Duodenal mucosa (tissue), 2 donors: ENCODE measurements around the gene LHFPL3.

Experiments
- H3K27ac ChIP-seq: one replicate; pipeline ENCODE4 v1.7.0; 2013; ENCODE audit warnings: low read depth, low read length
- H3K27me3 ChIP-seq, 2 donors: one replicate each; pipeline ENCODE4 v1.7.0; 2013; ENCODE audit warnings: low read length in 2 of 2, control low read depth in 1 of 2; ENCODE audit not compliant: insufficient read depth in 2 of 2, control insufficient read depth in 1 of 2
- H3K36me3 ChIP-seq, 2 donors: one replicate each; pipeline ENCODE4 v1.7.0; 2013; ENCODE audit warnings: low read length in 2 of 2, control low read depth in 1 of 2; ENCODE audit not compliant: insufficient read depth in 2 of 2, control insufficient read depth in 1 of 2
- H3K4me1 ChIP-seq, 2 donors: one replicate each; pipeline ENCODE4 v1.7.0; 2013; ENCODE audit warnings: low read length in 2 of 2, control low read depth in 1 of 2; ENCODE audit not compliant: insufficient read depth in 2 of 2, control insufficient read depth in 1 of 2
- H3K4me3 ChIP-seq, 2 donors: one replicate each; pipeline ENCODE4 v1.7.0; 2013; ENCODE audit warnings: low read length in 2 of 2, low read depth in 1 of 2
- H3K9ac ChIP-seq, 2 donors: one replicate each; pipeline ENCODE4 v1.7.0; 2013; ENCODE audit warnings: low read length in 2 of 2, low read depth in 1 of 2
- H3K9me3 ChIP-seq, 2 donors: one replicate each; pipeline ENCODE4 v1.7.0; 2013; ENCODE audit warnings: low read length in 2 of 2, control low read depth in 1 of 2; ENCODE audit not compliant: control insufficient read depth in 1 of 2

LHFPL3 gene

DNA sequence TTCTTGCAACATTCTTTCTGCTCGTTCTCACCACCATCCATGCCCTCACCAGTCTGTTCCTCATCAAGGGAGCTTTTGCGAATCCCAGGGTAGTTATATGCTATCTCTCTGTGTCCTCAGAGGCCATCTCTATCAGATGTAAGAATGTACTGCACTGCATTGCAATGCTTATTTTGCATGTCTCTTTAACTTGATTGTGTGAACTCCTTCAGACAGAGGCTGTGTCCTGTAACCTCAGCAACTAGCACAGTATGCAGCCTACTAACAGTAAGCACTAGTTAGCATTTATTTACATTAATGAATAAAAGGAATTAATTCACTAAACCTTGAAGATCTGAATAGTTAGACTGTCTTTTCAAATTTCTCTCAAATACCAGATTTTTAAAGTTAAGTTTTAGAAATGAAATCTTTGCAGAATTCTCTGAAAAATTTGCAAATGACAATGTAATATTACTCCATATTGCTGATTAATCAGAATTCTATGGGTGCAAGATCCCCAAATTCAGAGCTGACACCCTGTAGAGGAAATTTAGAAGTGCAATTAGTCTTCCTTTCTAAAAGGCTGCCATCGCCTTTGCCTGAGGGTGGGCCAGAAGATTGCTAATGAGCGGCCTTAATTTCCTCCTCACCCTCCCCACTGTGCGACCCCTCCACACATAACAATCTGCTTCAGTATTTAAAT, 10.3 kb upstream of the LHFPL3 start:
- Histone ChIP-seq H3K4me3 (no peak overlapping the region), H3K9ac (no peak overlapping the region)

DNA sequence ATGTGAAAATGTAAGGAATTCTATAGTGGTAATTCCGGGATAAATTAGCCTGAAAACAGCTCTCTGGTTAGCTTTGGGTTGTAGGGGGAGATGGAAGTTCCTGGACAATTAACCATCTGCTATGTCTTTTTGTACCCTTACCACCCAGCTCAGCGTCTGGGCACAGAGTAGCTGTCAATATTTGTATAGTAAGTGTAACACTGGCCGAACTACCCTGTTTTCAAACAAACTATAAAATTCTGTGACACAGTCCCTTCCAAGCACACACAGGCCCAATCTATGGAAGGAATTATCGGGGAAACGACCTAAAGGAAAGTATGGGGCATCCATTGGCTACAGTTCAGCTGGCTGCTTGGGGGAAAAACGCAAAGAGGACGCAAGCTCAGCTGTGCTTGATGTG, 869 bp upstream of the LHFPL3 start:
- Histone ChIP-seq H3K4me3 (no peak overlapping the region), H3K4me1 (no peaks in the 10 kb centered on the region)

More for the DNA sequence above, 10.3 kb upstream of the LHFPL3 start:
- no peaks in the 10 kb centered on the region for H3K36me3 ChIP-seq
- H3K27ac ChIP-seq: no peak overlapping the region
- H3K27me3 ChIP-seq: no peaks in the 10 kb centered on the region
- H3K9me3 ChIP-seq: peaks cover 0 to 4% of the 10 kb centered on the region in 2 donors
- H3K4me1 ChIP-seq: no peaks in the 10 kb centered on the region

DNA sequence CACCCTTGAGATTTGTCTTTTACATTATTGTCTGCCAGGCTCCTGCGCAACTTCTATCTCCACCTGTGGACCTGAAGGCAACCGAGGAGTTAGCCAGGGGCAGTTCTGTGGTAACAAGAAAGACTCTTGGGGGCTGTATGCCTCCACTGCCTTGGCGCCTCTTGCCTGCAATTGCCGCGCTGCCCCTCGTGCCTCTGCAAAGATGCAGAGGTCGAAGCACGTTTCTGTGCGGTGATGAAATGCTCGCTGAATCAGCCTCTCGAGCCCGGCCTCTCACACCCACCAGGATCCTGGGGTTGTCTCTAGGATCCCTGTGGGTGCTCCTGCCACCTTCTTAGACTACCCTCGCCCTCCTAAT, 486 bp upstream of the LHFPL3 start:
- Histone ChIP-seq H3K4me3 (no peak overlapping the region), H3K9me3 (no peaks in the 10 kb centered on the region), H3K27ac (no peak overlapping the region), H3K4me1 (no peaks in the 10 kb centered on the region), H3K36me3 (no peaks in the 10 kb centered on the region), H3K9ac (no peak overlapping the region), H3K27me3 (peaks cover 30 to 32% of the 10 kb centered on the region in 2 donors)

More for the DNA sequence above, 869 bp upstream of the LHFPL3 start:
- Histone ChIP-seq H3K9ac (no peak overlapping the region), H3K36me3 (no peaks in the 10 kb centered on the region), H3K27ac (no peak overlapping the region), H3K9me3 (no peaks in the 10 kb centered on the region), H3K27me3 (peaks cover 30 to 32% of the 10 kb centered on the region in 2 donors)

DNA sequence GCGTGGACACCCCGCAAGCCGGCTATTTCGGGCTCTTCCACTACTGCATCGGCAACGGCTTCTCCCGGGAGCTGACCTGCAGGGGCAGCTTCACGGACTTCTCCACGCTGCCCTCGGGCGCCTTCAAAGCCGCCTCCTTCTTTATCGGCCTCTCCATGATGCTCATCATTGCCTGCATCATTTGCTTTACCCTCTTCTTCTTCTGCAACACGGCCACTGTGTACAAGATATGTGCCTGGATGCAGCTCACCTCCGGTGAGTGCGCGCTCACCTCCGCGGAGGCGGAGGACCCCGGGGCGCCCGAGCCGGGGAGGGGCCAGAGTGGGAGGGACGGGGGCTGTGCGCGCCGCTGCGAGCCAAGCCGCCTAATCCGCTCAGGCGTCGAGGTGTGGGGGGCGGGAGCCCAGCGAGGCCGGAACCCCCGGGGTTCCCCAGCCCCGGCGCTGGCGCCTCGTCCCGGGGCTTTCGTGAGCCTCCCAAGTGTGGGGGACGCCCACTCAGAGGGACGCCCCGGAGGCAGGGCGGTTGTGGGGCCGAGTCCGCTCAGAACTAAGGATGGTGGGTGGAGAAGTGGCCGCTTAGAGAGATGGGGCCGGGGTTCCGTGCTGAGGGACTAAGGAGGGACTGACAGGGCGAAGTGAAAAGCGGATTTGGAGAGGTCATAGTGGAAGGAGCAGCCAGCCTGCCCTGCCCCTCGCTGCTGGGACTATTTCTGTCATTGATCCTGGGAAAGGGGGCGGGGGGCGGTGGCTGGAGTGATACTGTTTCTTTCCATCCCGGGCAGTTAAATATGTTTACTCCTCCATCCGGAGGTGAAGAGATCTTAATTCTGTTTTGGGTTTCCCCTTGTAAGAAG, 795 bp downstream of the LHFPL3 start:
- Histone ChIP-seq H3K9ac (no peak overlapping the region), H3K4me3 (no peak overlapping the region), H3K27me3 (peaks cover 32 to 33% of the 10 kb centered on the region in 2 donors)

DNA sequence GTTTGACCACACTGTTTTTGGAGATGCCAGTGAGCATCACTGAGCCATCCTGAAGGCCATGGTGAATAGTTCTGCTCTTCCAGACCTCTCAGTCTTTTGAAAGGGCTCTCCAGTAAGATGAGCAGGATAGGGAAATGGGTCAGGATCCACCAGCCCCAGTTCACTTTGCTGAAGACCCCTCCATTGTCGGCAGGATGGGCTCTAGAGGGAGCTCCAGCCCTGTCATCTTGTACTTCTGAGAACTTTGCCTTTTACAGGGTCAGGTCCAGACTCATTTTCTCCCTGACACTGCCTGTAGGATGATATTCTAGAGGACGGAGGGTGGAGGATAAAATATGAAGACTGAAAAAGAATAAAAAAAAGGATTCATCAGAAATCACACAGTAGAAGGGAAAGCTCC, 13.1 kb downstream of the LHFPL3 start:
- no peaks in the 10 kb centered on the region for H3K9me3 ChIP-seq

More for the DNA sequence above, 795 bp downstream of the LHFPL3 start:
- H3K36me3 ChIP-seq: no peaks in the 10 kb centered on the region
- H3K27ac ChIP-seq: no peak overlapping the region
- no peaks in the 10 kb centered on the region for H3K9me3 ChIP-seq
- H3K4me1 ChIP-seq: no peaks in the 10 kb centered on the region

DNA sequence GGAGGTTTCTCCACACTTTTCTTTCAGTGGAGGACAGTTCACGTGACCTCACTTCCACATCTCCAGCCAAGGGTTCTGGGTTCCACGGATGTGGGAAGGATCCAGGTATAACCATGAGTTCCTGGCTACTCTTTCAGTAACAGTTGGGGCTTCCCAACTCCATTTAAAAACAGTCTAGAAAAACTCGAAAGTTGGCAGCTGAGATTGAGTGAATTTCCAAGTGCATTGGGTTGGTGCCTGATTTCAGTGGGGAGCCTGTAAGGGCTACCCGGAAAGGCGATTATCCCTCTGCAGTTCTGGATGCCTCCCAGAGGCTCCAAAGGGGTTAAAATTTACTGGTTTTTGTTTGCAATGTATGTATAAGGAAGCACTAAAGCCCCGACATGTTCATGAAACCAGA, 24.3 kb downstream of the LHFPL3 start:
- Histone ChIP-seq H3K27me3 (no peaks in the 10 kb centered on the region), H3K9me3 (no peaks in the 10 kb centered on the region), H3K27ac (no peak overlapping the region), H3K4me1 (no peaks in the 10 kb centered on the region), H3K4me3 (no peak overlapping the region), H3K9ac (no peak overlapping the region), H3K36me3 (no peaks in the 10 kb centered on the region)

More for the DNA sequence above, 13.1 kb downstream of the LHFPL3 start:
- H3K27me3 ChIP-seq: no peaks in the 10 kb centered on the region
- H3K9ac ChIP-seq: no peak overlapping the region
- H3K4me1 ChIP-seq: no peaks in the 10 kb centered on the region
- no peak overlapping the region for H3K27ac ChIP-seq
- no peaks in the 10 kb centered on the region for H3K36me3 ChIP-seq
- H3K4me3 ChIP-seq: no peak overlapping the region

DNA sequence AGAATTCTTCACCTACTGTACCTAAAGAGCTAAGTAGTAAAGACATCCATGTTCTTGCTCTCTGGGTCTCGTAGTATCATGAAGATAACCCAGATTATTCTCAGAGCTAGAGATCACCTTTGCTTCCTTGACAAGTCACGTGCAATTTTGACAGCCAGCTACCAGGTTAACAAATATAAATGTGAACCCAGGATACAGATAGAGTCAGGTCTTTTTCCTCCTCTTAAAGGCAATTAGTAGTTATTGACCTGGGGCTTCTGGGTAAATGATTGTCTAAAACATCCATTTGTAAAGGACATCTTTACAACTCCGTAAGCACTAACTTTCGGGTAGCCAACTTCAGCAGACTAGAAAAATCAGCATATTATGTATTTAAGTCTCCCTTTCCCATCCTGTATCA, 28.8 kb downstream of the LHFPL3 start:
- Histone ChIP-seq H3K4me1 (no peaks in the 10 kb centered on the region), H3K9me3 (no peaks in the 10 kb centered on the region), H3K27me3 (no peaks in the 10 kb centered on the region), H3K4me3 (no peak overlapping the region), H3K9ac (no peak overlapping the region), H3K27ac (no peak overlapping the region), H3K36me3 (no peaks in the 10 kb centered on the region)

DNA sequence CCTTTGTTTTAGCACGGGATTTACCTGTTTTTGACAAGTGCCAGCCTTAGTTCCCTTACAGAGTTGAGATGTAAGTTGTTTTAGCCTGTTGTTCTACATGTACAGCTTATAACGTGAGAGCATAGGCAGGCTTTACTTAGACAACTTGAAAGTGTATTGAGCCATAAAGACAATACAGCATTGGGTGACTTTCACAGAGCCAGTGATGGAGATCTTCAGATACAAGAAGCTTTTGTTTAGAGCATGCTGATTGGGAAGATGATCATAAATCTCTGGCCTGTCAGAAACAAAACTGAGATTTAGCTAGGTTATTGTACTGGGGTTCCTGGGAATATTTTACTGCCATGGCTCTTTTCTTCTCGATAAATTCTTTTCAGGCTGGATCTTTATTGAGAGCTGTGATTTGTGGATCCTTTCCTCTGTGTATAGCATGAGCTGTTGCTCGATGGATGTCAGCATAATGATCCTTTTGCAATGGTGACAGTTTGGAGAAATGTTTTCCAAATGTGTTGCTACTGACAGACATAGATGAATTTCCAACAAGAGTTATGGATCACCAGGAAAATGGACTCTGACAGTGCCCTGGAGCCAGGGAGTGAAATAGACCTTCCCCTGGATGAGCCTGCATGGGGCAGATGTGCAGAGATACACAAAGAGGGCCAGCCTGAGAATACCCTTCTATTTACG, 30.2 kb downstream of the LHFPL3 start:
- no peaks in the 10 kb centered on the region for H3K9me3 ChIP-seq
- no peaks in the 10 kb centered on the region for H3K4me1 ChIP-seq
- H3K9ac ChIP-seq: no peak overlapping the region
- no peak overlapping the region for H3K27ac ChIP-seq
- H3K27me3 ChIP-seq: no peaks in the 10 kb centered on the region
- H3K36me3 ChIP-seq: no peaks in the 10 kb centered on the region
- no peak overlapping the region for H3K4me3 ChIP-seq

DNA sequence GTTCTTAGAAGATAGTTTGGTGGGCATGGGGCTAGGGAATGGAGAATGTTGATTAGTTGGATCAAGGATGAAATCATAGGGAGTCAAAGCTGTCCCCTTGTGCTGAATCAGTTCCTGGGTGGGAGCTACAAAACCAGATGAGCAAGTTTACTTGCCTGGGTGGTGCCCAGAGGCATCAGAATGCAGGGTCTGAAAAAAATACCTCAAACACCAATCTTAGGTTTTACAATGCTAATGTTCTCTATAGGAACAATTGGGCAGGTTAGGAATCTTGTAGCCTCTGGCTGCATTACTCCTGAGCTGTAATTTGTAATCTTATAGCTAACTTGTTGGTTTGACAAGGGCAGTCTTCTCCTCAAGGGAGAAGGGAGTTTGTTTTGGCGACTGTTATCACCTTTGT, 34.4 kb downstream of the LHFPL3 start:
- Histone ChIP-seq H3K36me3 (no peaks in the 10 kb centered on the region), H3K9me3 (no peaks in the 10 kb centered on the region), H3K27ac (no peak overlapping the region), H3K4me3 (no peak overlapping the region), H3K4me1 (no peaks in the 10 kb centered on the region), H3K9ac (no peak overlapping the region), H3K27me3 (no peaks in the 10 kb centered on the region)

DNA sequence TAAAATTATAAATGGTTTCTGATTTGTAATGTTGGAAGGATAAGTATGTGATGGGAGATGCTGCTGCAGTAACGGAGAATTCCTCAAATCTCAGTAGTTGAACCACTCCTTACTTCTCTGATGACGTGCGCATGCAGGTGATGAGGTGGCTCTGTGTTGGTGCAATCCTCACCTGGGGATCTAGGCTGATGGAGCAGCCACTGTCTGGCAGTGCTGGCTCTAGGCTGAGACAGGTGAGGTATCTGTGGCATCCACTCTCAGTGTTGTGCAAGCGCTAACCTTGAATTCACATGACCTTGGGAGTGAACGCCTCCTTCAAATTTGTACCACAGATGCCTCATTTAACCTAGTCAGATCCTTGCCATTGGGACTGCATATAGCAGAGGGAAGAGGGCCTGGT, 35.0 kb downstream of the LHFPL3 start:
- no peak overlapping the region for H3K27ac ChIP-seq

More for the DNA sequence above, 35.0 kb downstream of the LHFPL3 start:
- no peaks in the 10 kb centered on the region for H3K36me3 ChIP-seq
- H3K27me3 ChIP-seq: no peaks in the 10 kb centered on the region
- H3K9ac ChIP-seq: no peak overlapping the region
- H3K9me3 ChIP-seq: no peaks in the 10 kb centered on the region
- no peaks in the 10 kb centered on the region for H3K4me1 ChIP-seq
- H3K4me3 ChIP-seq: no peak overlapping the region
